Measurements from ENCODE around the gene NRL.
A peak's percentile ranks its signal among the peaks of the same experiment; 100 is the strongest.
"Not testable (repeated sequence)": the region's sequence is repeated elsewhere in the genome, so short reads cannot be mapped to it uniquely, and the experiment has no call there.

Gene NRL

DNA sequence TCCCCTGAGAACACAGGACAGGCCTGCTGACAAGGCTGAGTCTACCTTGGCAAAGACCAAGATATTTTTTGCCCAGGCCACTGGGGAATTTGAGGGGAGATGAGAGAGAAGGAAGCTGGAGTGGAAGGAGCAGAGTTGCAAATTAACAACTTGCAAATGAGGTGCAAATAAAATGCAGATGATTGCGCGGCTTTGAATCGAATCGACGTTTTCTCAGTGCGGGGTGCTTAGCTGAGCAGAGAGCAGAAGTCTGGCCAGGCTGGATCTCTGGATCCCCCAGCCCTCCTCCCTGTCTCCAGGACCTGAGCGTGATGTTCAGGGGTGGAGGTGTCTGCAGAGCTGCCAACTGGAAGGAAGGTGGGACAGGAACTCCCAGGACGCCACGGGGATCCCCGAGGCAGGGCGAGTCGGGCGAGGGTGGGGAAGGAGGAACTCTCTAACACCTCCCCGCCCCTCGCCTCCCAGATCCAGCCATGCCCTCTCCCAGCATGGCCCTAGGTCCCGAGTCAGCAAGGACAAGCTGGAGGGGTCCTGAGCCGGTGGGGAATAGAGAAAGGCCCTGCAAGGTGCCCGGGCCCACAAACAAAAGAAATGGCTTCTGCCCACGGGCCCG is 63.5 kb downstream of the NRL start:
- no peak for DNase-seq

DNA sequence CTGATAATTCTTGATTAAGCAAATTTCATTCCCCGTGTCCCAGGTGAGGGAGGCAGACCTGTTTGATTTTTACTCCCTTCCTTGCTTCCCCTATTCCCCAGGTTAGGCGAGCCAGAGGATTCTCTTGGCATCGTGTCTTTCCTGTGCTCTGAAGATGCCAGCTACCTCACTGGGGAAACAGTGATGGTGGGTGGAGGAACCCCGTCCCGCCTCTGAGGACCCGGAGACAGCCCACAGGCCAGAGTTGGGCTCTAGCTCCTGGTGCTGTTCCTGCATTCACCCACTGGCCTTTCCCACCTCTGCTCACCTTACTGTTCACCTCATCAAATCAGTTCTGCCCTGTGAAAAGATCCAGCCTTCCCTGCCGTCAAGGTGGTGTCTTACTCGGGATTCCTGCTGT is 64.0 kb downstream of the NRL start:
- not testable (repeated sequence) for DNase-seq

GRCh38 chr14:24049002-24049401 is 65.7 kb downstream of the NRL start:
- peak; percentile 10 for DNase-seq

DNA sequence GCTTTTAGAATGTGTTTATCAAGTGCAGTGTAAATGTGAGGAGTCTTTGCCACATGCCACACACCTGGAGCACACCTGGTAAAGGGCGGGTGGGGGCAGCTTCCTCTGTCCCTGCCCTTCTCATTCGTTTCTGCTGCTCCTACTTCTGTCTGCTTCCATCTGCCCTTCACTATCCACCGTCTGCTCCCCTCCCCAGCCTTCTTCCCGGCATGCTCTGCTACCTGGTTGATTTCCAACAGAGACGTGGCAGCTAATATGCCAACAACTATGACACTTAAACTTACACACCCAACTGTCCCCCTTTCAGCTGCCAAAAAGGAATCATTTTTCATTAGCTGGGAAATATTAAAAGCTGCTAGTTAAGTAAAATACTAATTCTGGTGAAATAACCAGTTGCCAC is 72.0 kb downstream of the NRL start:
- no peak for DNase-seq

- DNase-seq, result no peak
Measured at GRCh38 chr14:24040692-24041091, 74.1 kb downstream of the NRL start.

- no peak for DNase-seq
Measured at GRCh38 chr14:24038686-24039085, 76.1 kb downstream of the NRL start.

DNA sequence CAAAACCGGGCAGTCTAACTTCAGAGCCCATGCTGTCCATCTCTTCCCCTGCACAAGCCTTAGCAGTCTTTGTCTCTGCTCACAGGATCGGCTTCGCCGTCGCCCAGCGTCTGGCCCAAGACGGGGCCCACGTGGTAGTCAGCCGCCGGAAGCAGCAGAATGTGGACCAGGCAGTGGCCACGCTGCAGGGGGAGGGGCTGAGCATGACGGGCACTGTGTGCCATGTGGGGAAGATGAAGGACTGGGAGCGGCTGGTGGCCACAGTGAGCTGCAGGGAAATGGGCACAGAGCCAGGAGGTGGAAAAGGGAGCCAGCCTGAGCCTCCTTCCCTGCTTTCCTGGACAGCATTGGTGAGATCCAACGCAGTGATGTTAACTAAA is 77.1 kb downstream of the NRL start:
- no peak for DNase-seq

- DNase-seq, result not testable (repeated sequence)
Measured at GRCh38 chr14:24036963-24037657, 77.6 kb downstream of the NRL start.

GRCh38 chr14:24036169-24036962 is 78.4 kb downstream of the NRL start:
- DNase-seq, result peak; percentile 90

DNA sequence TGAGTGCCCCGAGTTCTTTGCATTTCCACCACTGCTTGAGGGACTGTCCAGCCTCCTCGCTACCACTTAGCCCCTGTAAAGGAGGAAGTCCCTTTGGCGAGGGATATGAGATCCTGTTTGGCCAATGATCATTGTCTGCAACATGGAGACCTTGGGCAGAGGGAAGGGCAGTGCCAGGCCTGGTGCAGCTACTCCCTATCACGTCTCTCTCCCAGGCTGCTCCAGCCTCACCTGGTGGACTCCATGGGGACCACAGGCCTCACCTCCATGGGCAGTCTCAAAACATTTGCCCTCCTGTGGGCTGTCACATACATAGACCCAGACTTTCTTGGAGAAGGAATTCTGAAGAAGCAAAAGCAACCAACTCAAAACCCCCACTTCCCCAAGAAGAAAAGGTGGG is 79.0 kb downstream of the NRL start:
- DNase-seq, result peak; percentile 62

- DNase-seq, result peak; percentile 50
Measured at GRCh38 chr14:24032727-24033418, 81.9 kb downstream of the NRL start.

DNA sequence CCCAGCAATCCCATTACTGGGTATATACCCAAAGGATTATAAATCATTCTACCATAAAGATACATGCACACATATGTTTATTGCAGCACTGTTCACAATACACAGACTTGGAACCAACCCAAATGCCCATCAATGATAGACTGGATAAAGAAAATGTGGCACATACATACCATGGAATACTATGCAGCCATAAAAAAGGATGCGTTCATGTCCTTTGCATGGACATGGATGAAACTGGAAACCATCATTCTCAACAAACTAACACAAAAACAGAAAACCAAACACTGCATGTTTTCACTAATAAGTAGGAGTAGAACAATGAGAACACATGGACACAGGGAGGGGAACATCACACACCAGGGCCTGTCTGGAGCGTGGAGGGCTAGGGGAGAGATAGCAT is 83.4 kb downstream of the NRL start:
- DNase-seq, result not testable (repeated sequence)

DNA sequence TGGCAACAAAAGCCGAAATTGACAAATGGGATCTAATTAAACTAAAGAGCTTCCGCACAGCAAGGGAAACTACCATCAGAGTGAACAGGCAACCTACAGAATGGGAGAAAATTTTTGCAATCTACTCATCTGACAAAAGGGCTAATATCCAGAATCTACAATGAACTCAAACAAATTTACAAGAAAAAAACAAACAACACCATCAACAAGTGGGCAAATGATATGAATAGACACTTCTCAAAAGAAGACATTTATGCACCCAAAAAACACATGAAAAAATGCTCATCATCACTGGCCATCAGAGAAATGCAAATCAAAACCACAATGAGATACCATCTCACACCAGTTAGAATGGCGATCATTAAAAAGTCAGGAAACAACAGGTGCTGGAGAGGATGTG is 85.1 kb downstream of the NRL start:
- not testable (repeated sequence) for DNase-seq

Data from OCI-M1 (cell line).